ENCODE measurements around the gene ALPK1. TPM values are rescaled to one million over a fixed set of nuclear protein-coding genes. Genes with fewer than 3 reads are reported as not detected.
A peak's percentile ranks its signal among the peaks of the same experiment; 100 is the strongest.

ALPK1 gene
- polyA plus RNA-seq, 2 of the 4 experiments (the other 2 are of a cell fraction): 3.5 to 15.9 TPM

DNA sequence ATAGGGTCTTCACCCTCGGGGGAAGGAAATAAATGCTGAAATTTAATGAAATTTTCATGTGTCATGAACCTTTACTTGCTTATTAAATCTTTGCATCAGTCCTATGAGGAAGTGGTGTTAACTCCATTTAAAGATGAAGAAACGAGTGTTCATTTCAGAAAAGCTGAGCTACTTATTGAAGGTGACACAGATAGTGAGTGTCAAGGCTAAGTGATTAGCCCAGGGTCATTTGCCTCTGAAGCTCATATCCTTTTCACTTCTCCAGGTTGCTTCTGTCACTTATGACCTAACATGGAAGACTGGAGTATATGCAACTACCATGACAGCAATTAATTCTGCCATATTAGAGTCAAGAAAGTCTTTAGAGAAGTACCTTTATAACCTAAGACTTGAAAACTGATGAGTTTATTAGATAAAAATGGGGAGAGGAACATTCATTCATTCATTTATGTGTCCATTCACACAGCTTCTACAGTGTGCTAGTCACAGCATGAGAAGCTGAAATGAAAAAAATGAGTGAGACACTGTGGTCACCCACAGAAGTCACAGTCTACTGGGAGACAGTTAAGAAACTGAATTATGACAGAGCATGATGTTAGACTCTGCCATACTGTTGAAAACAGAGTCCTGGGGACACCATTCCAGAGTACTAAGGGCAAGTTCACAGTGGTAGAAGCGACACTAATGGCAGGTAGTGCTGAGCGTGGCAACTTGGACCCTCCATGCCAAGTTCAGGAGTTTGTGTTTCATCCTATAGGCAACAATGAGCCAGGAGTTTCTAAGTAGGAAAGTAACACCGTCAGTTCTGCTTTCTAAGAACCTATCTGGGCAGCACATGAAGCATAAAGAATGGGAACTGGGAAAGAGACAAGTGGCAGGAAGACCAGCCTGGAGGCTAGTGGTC, 21.3 kb downstream of the ALPK1 start:
- ATAC-seq (no peak), FAIRE-seq (no peak), DNase-seq (ENCODE audit: low read depth in 1 of 2, low spot score in 1 of 2) (no peak)
- Histone ChIP-seq H3K4me3 (no peak overlapping the region), H3K4me2 (no peak overlapping the region), H3K9me3 (no peaks in the 10 kb centered on the region), H3K4me1 (no peaks in the 10 kb centered on the region), H3K27ac (no peak overlapping the region)
- CTCF ChIA-PET: interaction anchor here (1.0 to 1.2 kb wide), 2 partner anchors 206 to 289 kb away, joined by 3 read pairs; no protein-coding TSS in a partner anchor
- POLR2A ChIA-PET: no interaction called here
- TF ChIP-seq E2F6 (IDR thresholded peaks at IDR 0.05; ENCODE audit: borderline replicate concordance, low read depth) (no peak), HOXB13 (CRISPR knock-in tag; IDR thresholded peaks at IDR 0.05; ENCODE audit: low read depth) (no peak)
- 69% methylated on average over 5 of the region's 5 CpGs for WGBS (ENCODE audit: missing lambda C conversion rate)

GRCh38 chr4:112321776-112322684, 24.9 kb downstream of the ALPK1 start:
- CTCF ChIA-PET: interaction anchor here (0.7 to 1.5 kb wide), 8 partner anchors 9 to 222 kb away, joined by 3 to 5 read pairs (median 3); no protein-coding TSS in a partner anchor
- H3K9me3 ChIP-seq: no peaks in the 10 kb centered on the region
- peak; percentile 5 to 47 for DNase-seq (ENCODE audit: low read depth in 1 of 2, low spot score in 1 of 2)
- TF ChIP-seq GATA3 (IDR thresholded peaks at IDR 0.05; ENCODE audit: borderline replicate concordance) (no peak), RAD21 (conservative IDR thresholded peaks at IDR 0.05 in 1 of 2, IDR thresholded peaks at IDR 0.05 in 1 of 2) (peak; percentile 46 to 55; a peak in 3 of 5 replicates), SREBF2 (IDR thresholded peaks at IDR 0.05) (no peak), MAFK (IDR thresholded peaks at IDR 0.05; ENCODE audit: partially characterized antibody) (no peak), RCOR1 (IDR thresholded peaks at IDR 0.05; ENCODE audit: low read depth, low read length) (no peak), SMC3 (IDR thresholded peaks at IDR 0.05) (peak; percentile 56), HOXB5 (CRISPR knock-in tag; IDR thresholded peaks at IDR 0.05) (no peak), PBX3 (IDR thresholded peaks at IDR 0.05) (no peak)
- TF ChIP-seq, protein P1, sequence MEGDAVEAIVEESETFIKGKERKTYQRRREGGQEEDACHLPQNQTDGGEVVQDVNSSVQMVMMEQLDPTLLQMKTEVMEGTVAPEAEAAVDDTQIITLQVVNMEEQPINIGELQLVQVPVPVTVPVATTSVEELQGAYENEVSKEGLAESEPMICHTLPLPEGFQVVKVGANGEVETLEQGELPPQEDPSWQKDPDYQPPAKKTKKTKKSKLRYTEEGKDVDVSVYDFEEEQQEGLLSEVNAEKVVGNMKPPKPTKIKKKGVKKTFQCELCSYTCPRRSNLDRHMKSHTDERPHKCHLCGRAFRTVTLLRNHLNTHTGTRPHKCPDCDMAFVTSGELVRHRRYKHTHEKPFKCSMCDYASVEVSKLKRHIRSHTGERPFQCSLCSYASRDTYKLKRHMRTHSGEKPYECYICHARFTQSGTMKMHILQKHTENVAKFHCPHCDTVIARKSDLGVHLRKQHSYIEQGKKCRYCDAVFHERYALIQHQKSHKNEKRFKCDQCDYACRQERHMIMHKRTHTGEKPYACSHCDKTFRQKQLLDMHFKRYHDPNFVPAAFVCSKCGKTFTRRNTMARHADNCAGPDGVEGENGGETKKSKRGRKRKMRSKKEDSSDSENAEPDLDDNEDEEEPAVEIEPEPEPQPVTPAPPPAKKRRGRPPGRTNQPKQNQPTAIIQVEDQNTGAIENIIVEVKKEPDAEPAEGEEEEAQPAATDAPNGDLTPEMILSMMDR (IDR thresholded peaks at IDR 0.05): peak; percentile 78
- H3K4me3 ChIP-seq: no peak overlapping the region
- H3K4me1 ChIP-seq: no peaks in the 10 kb centered on the region
- POLR2A ChIA-PET: no interaction called here
- ATAC-seq: peak in 1 of 2 experiments; percentile 65; a peak in 4 of 6 replicates
- 28% methylated on average over 4 of the region's 4 CpGs for WGBS (ENCODE audit: missing lambda C conversion rate)
- peak overlapping the region; percentile 4; the same call in 1 of the 3 replicates for H3K4me2 ChIP-seq
- FAIRE-seq: no peak
- no peak overlapping the region for H3K27ac ChIP-seq

GRCh38 chr4:112322866-112323265, 25.7 kb downstream of the ALPK1 start:
- CTCF ChIA-PET: interaction anchor here (0.8 to 1.2 kb wide), 5 partner anchors 8 to 201 kb away, joined by 3 to 4 read pairs (median 3); no protein-coding TSS in a partner anchor
- WGBS (ENCODE audit: missing lambda C conversion rate): 93% methylated on average over 3 of the region's 3 CpGs
- no peak overlapping the region for H3K27ac ChIP-seq
- DNase-seq (ENCODE audit: low read depth in 1 of 2, low spot score in 1 of 2) (no peak), FAIRE-seq (no peak), ATAC-seq (no peak)
- H3K4me1 ChIP-seq: no peaks in the 10 kb centered on the region
- H3K4me3 ChIP-seq: no peak overlapping the region
- TF ChIP-seq RAD21 (conservative IDR thresholded peaks at IDR 0.05 in 1 of 2, IDR thresholded peaks at IDR 0.05 in 1 of 2) (no peak), CHD2 (IDR thresholded peaks at IDR 0.05; ENCODE audit: low read length, partially characterized antibody) (no peak), POLR2A (IDR thresholded peaks at IDR 0.05; ENCODE audit: low read length) (no peak), CHD4 (IDR thresholded peaks at IDR 0.05; ENCODE audit: borderline replicate concordance) (no peak), PHF8 (IDR thresholded peaks at IDR 0.05; ENCODE audit: borderline replicate concordance, low read depth) (no peak), HOXB13 (CRISPR knock-in tag; IDR thresholded peaks at IDR 0.05; ENCODE audit: low read depth) (no peak), SMC3 (IDR thresholded peaks at IDR 0.05) (no peak)
- TF ChIP-seq, protein P2, sequence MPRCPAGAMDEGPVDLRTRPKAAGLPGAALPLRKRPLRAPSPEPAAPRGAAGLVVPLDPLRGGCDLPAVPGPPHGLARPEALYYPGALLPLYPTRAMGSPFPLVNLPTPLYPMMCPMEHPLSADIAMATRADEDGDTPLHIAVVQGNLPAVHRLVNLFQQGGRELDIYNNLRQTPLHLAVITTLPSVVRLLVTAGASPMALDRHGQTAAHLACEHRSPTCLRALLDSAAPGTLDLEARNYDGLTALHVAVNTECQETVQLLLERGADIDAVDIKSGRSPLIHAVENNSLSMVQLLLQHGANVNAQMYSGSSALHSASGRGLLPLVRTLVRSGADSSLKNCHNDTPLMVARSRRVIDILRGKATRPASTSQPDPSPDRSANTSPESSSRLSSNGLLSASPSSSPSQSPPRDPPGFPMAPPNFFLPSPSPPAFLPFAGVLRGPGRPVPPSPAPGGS (IDR thresholded peaks at IDR 0.05): no peak
- POLR2A ChIA-PET: no interaction called here
- no peak overlapping the region for H3K4me2 ChIP-seq
- H3K9me3 ChIP-seq: no peaks in the 10 kb centered on the region

Measured in A549 (cell line).